GM12878 (cell line): ENCODE data around the gene NXNL1. TPM values are rescaled to one million over a fixed set of nuclear protein-coding genes. Genes with fewer than 3 reads are reported as not detected.

Experiments
- ATAC-seq: fragments of 200-7000 bp; cut with Tn5 transposase; 3 replicates; pipeline ENCODE4 v1.9.1; 2020; ENCODE audit warnings: mild to moderate bottlenecking, moderate library complexity
- BruUV-seq: library from RNA; stranded (reverse); fragments of 400-500 nt; replicated peaks from 2 replicates; lab custom pipeline; 2021; lab: Mats Ljungman, UMichigan
- CTCF ChIA-PET: fragments of 300-600 bp; sonication (Branson Sonifier 250); formaldehyde crosslinking; extraction: SDS; loops from one replicate; lab custom pipeline; 2021; ENCODE audit warnings: inconsistent platforms; lab: Yijun Ruan, JAX
- POLR2A ChIA-PET: fragments of 350-600 bp; formaldehyde crosslinking; extraction: SDS; loops from one replicate; lab custom pipeline; 2021; ENCODE audit warnings: inconsistent platforms; lab: Charles Lee
- RAD21 ChIA-PET: fragments of 300-600 bp; sonication (Branson Sonifier 250); formaldehyde crosslinking; loops from one replicate; lab custom pipeline; 2023; ENCODE audit warnings: antibody characterized with exemption; ENCODE audit not compliant: unreplicated experiment; lab: Charles Lee
- SMC1A ChIA-PET: fragments of 300-600 bp; sonication (Branson Sonifier 250); formaldehyde crosslinking; loops from one replicate; lab custom pipeline; 2023; ENCODE audit not compliant: unreplicated experiment, uncharacterized antibody; lab: Charles Lee
- DNase-seq: peaks from one replicate; pipeline ENCODE4 v3.0.0-alpha.2; 2011; ENCODE audit warnings: low read depth, low spot score
- FAIRE-seq: peaks from 3 replicates; lab custom pipeline; 2011; peaks lifted over from hg19 to GRCh38; lab: Jason Lieb, UNC
- H2AFZ ChIP-seq: 2 replicates; pipeline ENCODE4 v1.6.0; 2011; ENCODE audit warnings: low read depth, low read length, control low read depth; ENCODE audit not compliant: control insufficient read depth
- H3K27ac ChIP-seq: 2 replicates; pipeline ENCODE4 v1.5.1; 2011; ENCODE audit warnings: control low read depth; ENCODE audit not compliant: control insufficient read depth, insufficient read depth
- H3K27me3 ChIP-seq, 2 experiments: replicated peaks in 1 of 2; 2 replicates each; pipeline versions ENCODE4 v1.6.0 to v1.6.1; 2011; ENCODE audit warnings: low read length in 1 of 2; ENCODE audit not compliant: control insufficient read depth in 2 of 2, insufficient read depth in 2 of 2
- H3K36me3 ChIP-seq, 2 experiments: 2 replicates each; pipeline ENCODE4 v1.5.1; 2011; ENCODE audit warnings: low read length in 1 of 2; ENCODE audit not compliant: control insufficient read depth in 2 of 2, insufficient read depth in 2 of 2
- H3K4me1 ChIP-seq: 2 replicates; pipeline ENCODE4 v1.6.1; 2011; ENCODE audit warnings: mild to moderate bottlenecking, low read length, moderate library complexity, mixed read lengths; ENCODE audit not compliant: control insufficient read depth, insufficient read depth
- H3K4me2 ChIP-seq: 2 replicates; pipeline ENCODE4 v1.6.0; 2011; ENCODE audit warnings: control low read depth; ENCODE audit not compliant: control insufficient read depth, insufficient read depth
- H3K4me3 ChIP-seq: fragments of 200-600 bp; sonication (generic); 2 replicates; pipeline ENCODE4 v1.5.1; 2016
- H3K79me2 ChIP-seq: 2 replicates; pipeline ENCODE4 v1.6.0; 2011; ENCODE audit warnings: low read length; ENCODE audit not compliant: control insufficient read depth, insufficient read depth
- H3K9ac ChIP-seq: 2 replicates; pipeline ENCODE4 v1.8.0; 2011; ENCODE audit warnings: low read length, control low read depth, mixed read lengths; ENCODE audit not compliant: control insufficient read depth, insufficient read depth
- H3K9me3 ChIP-seq: replicated peaks from 3 replicates; pipeline ENCODE4 v1.5.1; 2011; ENCODE audit warnings: mild to moderate bottlenecking, low read length; ENCODE audit not compliant: control insufficient read depth, insufficient read depth
- H4K20me1 ChIP-seq: 2 replicates; pipeline ENCODE4 v1.6.0; 2011; ENCODE audit not compliant: control insufficient read depth, insufficient read depth
- BCL3 ChIP-seq: IDR thresholded peaks from 2 replicates; pipeline ENCODE4 v1.6.1; 2011; ENCODE audit warnings: borderline replicate concordance, low read depth, mild to moderate bottlenecking, moderate library complexity, low read length; ENCODE audit not compliant: insufficient read depth, poor library complexity, severe bottlenecking
- EED ChIP-seq: sonication (generic); IDR thresholded peaks from 2 replicates; pipeline ENCODE4 v1.6.1; 2016; ENCODE audit warnings: antibody characterized with exemption, low read depth
- IKZF2 ChIP-seq, 2 experiments: fragments of 450-650 bp; IDR thresholded peaks; 2 replicates each; pipeline ENCODE4 v1.6.1; 2017; ENCODE audit warnings: mild to moderate bottlenecking in 2 of 2, moderate library complexity in 2 of 2
- JUNB ChIP-seq: IDR thresholded peaks from 2 replicates; pipeline ENCODE4 v1.6.1; 2016; ENCODE audit warnings: antibody characterized with exemption, mild to moderate bottlenecking
- MEF2A ChIP-seq: IDR thresholded peaks from 2 replicates; pipeline ENCODE4 v1.6.1; 2011; ENCODE audit warnings: low read depth, mild to moderate bottlenecking, low read length, moderate library complexity; ENCODE audit not compliant: insufficient read depth
- MYB ChIP-seq: fragments of 150-350 bp; IDR thresholded peaks from 2 replicates; pipeline ENCODE4 v1.6.1; 2014; ENCODE audit warnings: mild to moderate bottlenecking, low read depth, low read length, borderline replicate concordance
- NFYB ChIP-seq: IDR thresholded peaks from 2 replicates; pipeline ENCODE4 v1.6.1; 2011; ENCODE audit warnings: low read depth, mild to moderate bottlenecking, low read length, improper control_type of control experiment, moderate library complexity; ENCODE audit not compliant: insufficient read depth
- PML ChIP-seq: IDR thresholded peaks from 2 replicates; pipeline ENCODE4 v1.6.1; 2012; ENCODE audit warnings: low read length, inconsistent platforms
- RB1 ChIP-seq: fragments of 450-650 bp; formaldehyde crosslinking; IDR thresholded peaks from 2 replicates; pipeline ENCODE4 v1.6.1; 2017; ENCODE audit warnings: mild to moderate bottlenecking, borderline replicate concordance
- RUNX3 ChIP-seq: IDR thresholded peaks from 2 replicates; pipeline ENCODE4 v1.6.1; 2012; ENCODE audit warnings: low read length, inconsistent platforms
- ZBTB4 ChIP-seq: fragments of 450-650 bp; formaldehyde crosslinking; IDR thresholded peaks from 2 replicates; pipeline ENCODE4 v1.4.0; 2022; ENCODE audit warnings: mild to moderate bottlenecking, moderate library complexity
- ZNF384 ChIP-seq: IDR thresholded peaks from 2 replicates; pipeline ENCODE4 v1.6.1; 2012; ENCODE audit warnings: low read depth, mild to moderate bottlenecking, low read length, improper control_type of control experiment, borderline replicate concordance
- ZNF622 ChIP-seq: fragments of 450-650 bp; IDR thresholded peaks from 2 replicates; pipeline ENCODE4 v1.6.1; 2017; ENCODE audit warnings: mild to moderate bottlenecking, inconsistent platforms
- WGBS: methylation state at CpG from one replicate; pipeline ENCODE4 v1.1.6; 2016; ENCODE audit warnings: low lambda C conversion rate; ENCODE audit not compliant: insufficient replicate concordance, insufficient coverage; ENCODE audit errors: missing lambda C conversion rate; 5-methylcytosine and 5-hydroxymethylcytosine counted together
- in situ Hi-C: fragments of 300-500 bp; cut with MboI; formaldehyde crosslinking; loops from 9 replicates; pipeline ENCODE4 v1.14.3; 2018; ENCODE audit warnings: mixed read lengths
- intact Hi-C: fragments of 100-400 bp; cut with micrococcal nuclease; formaldehyde crosslinking; loops from one replicate; pipeline ENCODE4 v1.14.2; 2022; ENCODE audit not compliant: unreplicated experiment
- polyA plus RNA-seq, 11 experiments: library from polyadenylated mRNA; depleted of rRNA in 4 of 11; unstranded in 6 of 11; stranded (reverse) in 5 of 11; fragments of >200 nt; fragmentation: Nextera tagmentation in 4 of 11; fragmentation: Illumina TruSeq in 1 of 11; extraction: Ambion mirVana in 4 of 11; extraction: Trizol in 1 of 11; gene quantifications; 1 replicate in 1 of 11; 2 replicates in 10 of 11; pipeline versions ENCODE4 v1.2.1 to v1.2.3, GENCODE V29; 2011 to 2016; ENCODE audit warnings: inconsistent platforms in 2 of 11, missing spikeins in 2 of 11, low read depth in 1 of 11
- total RNA-seq, 4 experiments: library from RNA; depleted of rRNA in 3 of 4; stranded (reverse); fragments of >200 nt in 3 of 4; fragmentation: Illumina TruSeq in 1 of 4; extraction: Trizol in 1 of 4; gene quantifications; 2 replicates each; pipeline versions ENCODE4 v1.2.1 to v1.2.3, GENCODE V29; 2013 to 2021
- TF ChIP-seq, protein P1 (sequence below): fragments of 450-650 bp; IDR thresholded peaks from 2 replicates; pipeline ENCODE4 v1.6.1; 2016; ENCODE audit warnings: mild to moderate bottlenecking, moderate library complexity, borderline replicate concordance

Gene NXNL1
- total and polyA plus RNA-seq, 10 of the 15 experiments (the other 5 are each of a cell fraction or from before 2014, with no cell fraction given) = not detected

DNA sequence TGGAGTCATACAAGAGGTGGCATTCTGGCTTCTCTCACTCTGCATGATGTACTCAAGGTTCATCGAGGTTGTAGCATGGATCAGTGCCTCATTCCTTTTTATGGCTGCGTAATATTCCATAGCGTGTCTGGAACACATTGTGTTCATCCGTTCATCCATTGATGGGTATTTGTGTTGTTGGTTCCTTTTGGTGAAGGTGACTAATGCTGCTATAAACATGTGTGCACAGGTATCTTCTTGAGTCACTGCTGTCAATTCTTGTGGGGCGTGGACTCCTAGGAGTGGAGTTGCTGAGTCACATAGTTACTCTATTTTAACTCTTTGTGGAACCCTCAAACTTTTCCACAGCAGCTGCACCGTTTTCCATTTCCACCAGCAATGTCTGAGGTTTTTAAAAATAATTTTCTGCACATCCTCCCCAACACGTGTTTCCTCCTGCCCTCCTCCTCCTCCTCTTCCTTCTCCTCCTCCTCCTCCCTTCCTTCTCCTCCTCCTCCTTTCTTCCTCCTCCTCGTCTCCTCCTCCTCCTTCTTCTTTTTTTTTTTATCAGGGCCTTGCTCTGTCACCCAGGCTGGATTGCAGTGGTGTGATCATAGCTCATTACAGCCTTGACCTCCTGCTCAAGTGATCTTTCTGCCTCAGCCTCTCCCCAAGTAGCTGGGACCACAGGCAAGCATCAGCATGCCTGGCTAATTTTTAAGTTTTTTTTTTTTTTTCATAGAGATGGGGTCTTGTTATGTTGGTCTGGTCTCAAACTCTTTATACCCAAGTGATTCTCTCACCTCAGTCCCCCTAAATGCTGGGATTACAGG, 10.3 kb downstream of the NXNL1 start:
- no peaks in the 10 kb centered on the region for H3K36me3 ChIP-seq
- H4K20me1 ChIP-seq = no peaks in the 10 kb centered on the region; the same call in 1 of the 2 replicates
- intact Hi-C loops = no loop called here
- ChIA-PET RAD21 (interaction anchor here (1.0 to 1.1 kb wide), 2 partner anchors 9 to 15 kb away, joined by 3 to 4 read pairs; no protein-coding TSS in a partner anchor), POLR2A (interaction anchor here (0.7 kb wide), 1 partner anchor 700 kb away, joined by 4 read pairs; no protein-coding TSS in a partner anchor), CTCF (no interaction called here), SMC1A (interaction anchor here (0.7 kb wide), 1 partner anchor 15 kb away, joined by 3 read pairs; no protein-coding TSS in a partner anchor)
- 0 out of 2 replicates have a peak overlapping the region, but pooled peaks have one; percentile 17 for H3K4me2 ChIP-seq
- ATAC-seq = peak; percentile 64
- H3K9ac ChIP-seq = no peak overlapping the region
- H3K79me2 ChIP-seq = no peaks in the 10 kb centered on the region
- no peak overlapping the region for H3K4me3 ChIP-seq
- WGBS = 44% methylated on average over 7 of the region's 8 CpGs
- in situ Hi-C loops = no loop called here
- no peaks in the 10 kb centered on the region; the same call in 2 of the 3 replicates for H3K9me3 ChIP-seq
- H3K4me1 ChIP-seq = peaks cover 11% of the 10 kb centered on the region
- FAIRE-seq = peak; percentile 31
- DNase-seq = no peak
- peak overlapping the region; percentile 23; the same call in 1 of the 2 replicates for H2AFZ ChIP-seq
- H3K27me3 ChIP-seq = peaks cover 5 to 6% of the 10 kb centered on the region in 2 experiments; a peak in 3 of 4 replicates
- H3K27ac ChIP-seq = no peak overlapping the region
- no TSS peak for BruUV-seq
- TF ChIP-seq ZNF622 (no peak), RB1 (no peak), RUNX3 (peak; percentile 46), BCL3 (no peak), IKZF2 (IDR thresholded peaks at IDR 0.05) (peak in 1 of 2 experiments; percentile 16; a peak in 1 of 4 replicates), ZBTB4 (CRISPR knock-in tag) (no peak), PML (no peak), JUNB (peak; percentile 52; the same call in 1 of the 2 replicates), MEF2A (0 out of 2 replicates have a peak, but pooled peaks have one; percentile 43), ZNF384 (no peak), NFYB (no peak), EED (peak; percentile 44), MYB (no peak)
- TF ChIP-seq, protein P1, sequence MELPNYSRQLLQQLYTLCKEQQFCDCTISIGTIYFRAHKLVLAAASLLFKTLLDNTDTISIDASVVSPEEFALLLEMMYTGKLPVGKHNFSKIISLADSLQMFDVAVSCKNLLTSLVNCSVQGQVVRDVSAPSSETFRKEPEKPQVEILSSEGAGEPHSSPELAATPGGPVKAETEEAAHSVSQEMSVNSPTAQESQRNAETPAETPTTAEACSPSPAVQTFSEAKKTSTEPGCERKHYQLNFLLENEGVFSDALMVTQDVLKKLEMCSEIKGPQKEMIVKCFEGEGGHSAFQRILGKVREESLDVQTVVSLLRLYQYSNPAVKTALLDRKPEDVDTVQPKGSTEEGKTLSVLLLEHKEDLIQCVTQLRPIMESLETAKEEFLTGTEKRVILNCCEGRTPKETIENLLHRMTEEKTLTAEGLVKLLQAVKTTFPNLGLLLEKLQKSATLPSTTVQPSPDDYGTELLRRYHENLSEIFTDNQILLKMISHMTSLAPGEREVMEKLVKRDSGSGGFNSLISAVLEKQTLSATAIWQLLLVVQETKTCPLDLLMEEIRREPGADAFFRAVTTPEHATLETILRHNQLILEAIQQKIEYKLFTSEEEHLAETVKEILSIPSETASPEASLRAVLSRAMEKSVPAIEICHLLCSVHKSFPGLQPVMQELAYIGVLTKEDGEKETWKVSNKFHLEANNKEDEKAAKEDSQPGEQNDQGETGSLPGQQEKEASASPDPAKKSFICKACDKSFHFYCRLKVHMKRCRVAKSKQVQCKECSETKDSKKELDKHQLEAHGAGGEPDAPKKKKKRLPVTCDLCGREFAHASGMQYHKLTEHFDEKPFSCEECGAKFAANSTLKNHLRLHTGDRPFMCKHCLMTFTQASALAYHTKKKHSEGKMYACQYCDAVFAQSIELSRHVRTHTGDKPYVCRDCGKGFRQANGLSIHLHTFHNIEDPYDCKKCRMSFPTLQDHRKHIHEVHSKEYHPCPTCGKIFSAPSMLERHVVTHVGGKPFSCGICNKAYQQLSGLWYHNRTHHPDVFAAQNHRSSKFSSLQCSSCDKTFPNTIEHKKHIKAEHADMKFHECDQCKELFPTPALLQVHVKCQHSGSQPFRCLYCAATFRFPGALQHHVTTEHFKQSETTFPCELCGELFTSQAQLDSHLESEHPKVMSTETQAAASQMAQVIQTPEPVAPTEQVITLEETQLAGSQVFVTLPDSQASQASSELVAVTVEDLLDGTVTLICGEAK = no peak
